Nephron (organoid): ENCODE measurements around the gene CD1E.
"Not testable (repeated sequence)": the region's sequence is repeated elsewhere in the genome, so short reads cannot be mapped to it uniquely, and the experiment has no call there.

Experiments used
- H3K27ac Mint-ChIP-seq, 3 experiments: 2 replicates each; pipeline ENCODE4 v1.8.0; 2020; ENCODE audit warnings: mixed read lengths in 3 of 3, mild to moderate bottlenecking in 2 of 3, moderate library complexity in 1 of 3
- H3K27me3 Mint-ChIP-seq: 2 replicates; pipeline ENCODE4 v1.8.0; 2021; ENCODE audit warnings: low read depth, mild to moderate bottlenecking, moderate library complexity, mixed read lengths
- H3K36me3 Mint-ChIP-seq: 2 replicates; pipeline ENCODE4 v1.8.0; 2020; ENCODE audit warnings: low read depth, mixed read lengths
- H3K4me1 Mint-ChIP-seq: 2 replicates; pipeline ENCODE4 v1.8.0; 2020; ENCODE audit warnings: mixed read lengths
- H3K4me3 Mint-ChIP-seq, 3 experiments: 2 replicates each; pipeline ENCODE4 v1.8.0; 2020; ENCODE audit warnings: mild to moderate bottlenecking in 3 of 3, mixed read lengths in 3 of 3, moderate library complexity in 2 of 3
- H3K9me3 Mint-ChIP-seq: 2 replicates; pipeline ENCODE4 v1.8.0; 2020; ENCODE audit warnings: mixed read lengths
- TF ChIP-seq, protein P1 (sequence below), 3 experiments: fragments of 200-600 bp; sonication (generic); IDR thresholded peaks; one replicate each; pipeline ENCODE4 v1.5.0; 2021; ENCODE audit warnings: antibody characterized with exemption in 3 of 3; ENCODE audit not compliant: unreplicated experiment in 3 of 3

The CD1E gene

DNA sequence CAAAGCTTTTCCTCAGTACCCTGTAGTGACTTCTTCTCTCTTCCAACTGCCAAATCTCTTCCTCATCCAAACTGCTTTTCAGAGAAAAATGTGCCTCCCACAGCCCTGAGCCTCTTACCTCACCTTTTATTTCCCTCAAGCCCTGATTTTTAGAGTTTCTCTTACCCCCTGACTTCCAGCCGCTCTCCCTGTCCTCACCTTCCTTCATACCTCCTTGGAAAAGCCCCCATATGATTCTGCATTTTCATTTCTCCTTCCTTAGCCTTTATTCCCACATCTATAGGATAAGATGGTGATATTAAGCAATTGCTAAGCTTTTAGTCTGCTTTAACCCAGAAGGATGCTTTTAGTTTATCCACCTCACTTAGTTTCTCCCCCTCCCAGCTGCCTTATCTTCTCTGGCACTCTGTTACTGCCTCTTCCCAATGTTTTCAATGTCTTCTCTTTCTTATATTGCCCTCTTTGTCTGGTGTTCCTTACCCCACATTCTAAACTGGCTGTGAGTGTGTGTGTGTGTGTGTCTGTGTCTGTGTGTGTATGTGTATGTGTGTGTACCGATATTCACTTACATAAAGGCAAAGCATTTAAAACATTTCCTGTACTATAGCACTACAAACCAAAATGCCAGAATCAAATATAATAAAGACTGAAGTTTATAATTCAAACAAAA lies 22.1 kb upstream of the CD1E start, which contains the start of gene CD1B:
TSS of gene CD1B (minus strand) at position 51 of the 670 bp plus-strand sequence. CDS start 108 bp downstream, outside the sequence.
- H3K27ac Mint-ChIP-seq = no peak within 1 kb of the TSS
- no peaks in the 10 kb centered on the region for H3K36me3 Mint-ChIP-seq
- H3K27me3 Mint-ChIP-seq = no peaks in the 10 kb centered on the region
- H3K4me1 Mint-ChIP-seq = no peaks in the 10 kb centered on the region
- TF ChIP-seq, protein P1, sequence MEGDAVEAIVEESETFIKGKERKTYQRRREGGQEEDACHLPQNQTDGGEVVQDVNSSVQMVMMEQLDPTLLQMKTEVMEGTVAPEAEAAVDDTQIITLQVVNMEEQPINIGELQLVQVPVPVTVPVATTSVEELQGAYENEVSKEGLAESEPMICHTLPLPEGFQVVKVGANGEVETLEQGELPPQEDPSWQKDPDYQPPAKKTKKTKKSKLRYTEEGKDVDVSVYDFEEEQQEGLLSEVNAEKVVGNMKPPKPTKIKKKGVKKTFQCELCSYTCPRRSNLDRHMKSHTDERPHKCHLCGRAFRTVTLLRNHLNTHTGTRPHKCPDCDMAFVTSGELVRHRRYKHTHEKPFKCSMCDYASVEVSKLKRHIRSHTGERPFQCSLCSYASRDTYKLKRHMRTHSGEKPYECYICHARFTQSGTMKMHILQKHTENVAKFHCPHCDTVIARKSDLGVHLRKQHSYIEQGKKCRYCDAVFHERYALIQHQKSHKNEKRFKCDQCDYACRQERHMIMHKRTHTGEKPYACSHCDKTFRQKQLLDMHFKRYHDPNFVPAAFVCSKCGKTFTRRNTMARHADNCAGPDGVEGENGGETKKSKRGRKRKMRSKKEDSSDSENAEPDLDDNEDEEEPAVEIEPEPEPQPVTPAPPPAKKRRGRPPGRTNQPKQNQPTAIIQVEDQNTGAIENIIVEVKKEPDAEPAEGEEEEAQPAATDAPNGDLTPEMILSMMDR (IDR thresholded peaks at IDR 0.05; ENCODE audit: unreplicated experiment in 3 of 3) = no peak
- no peak within 1 kb of the TSS for H3K4me3 Mint-ChIP-seq
- H3K9me3 Mint-ChIP-seq = no peaks in the 10 kb centered on the region

DNA sequence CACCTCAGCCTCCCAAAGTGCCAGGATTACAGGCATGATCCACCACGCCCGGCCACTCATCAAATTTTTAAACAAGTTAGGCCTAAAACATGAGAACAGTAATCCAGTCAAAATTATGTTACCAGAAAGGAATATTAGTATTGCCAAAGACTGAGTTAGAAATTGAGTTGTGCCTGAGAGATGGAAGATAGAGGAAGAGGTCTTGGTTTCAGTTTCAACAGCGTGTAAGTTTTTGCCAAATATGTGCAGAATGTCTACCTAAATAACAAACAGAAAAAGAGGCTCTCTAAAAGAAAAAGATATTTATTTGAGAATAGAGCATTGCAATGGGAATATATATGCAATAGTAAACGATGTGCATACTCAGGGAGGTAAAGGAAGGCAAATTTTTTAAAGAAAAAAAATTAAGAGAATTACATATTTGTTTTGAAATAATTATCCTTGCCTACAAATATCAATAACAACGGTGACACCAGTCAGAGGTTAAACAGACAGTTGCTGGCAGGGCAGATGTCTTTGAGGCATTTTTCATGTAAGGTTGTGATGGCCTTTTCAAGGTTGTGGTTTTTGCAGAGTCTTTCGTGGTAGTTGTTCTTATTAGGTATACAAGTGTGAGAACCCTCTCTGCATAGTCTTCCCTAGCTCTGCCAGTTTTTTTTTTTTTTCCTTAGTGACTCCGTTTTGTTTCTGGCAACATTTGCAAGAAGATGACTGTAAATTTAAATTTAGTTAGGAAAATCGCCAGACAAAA lies 20.1 kb upstream of the CD1E start:
- Mint-ChIP-seq H3K27ac (no peak overlapping the region), H3K27me3 (no peaks in the 10 kb centered on the region), H3K36me3 (no peaks in the 10 kb centered on the region), H3K4me1 (no peaks in the 10 kb centered on the region), H3K4me3 (no peak overlapping the region), H3K9me3 (no peaks in the 10 kb centered on the region)
- TF ChIP-seq, protein P1 (IDR thresholded peaks at IDR 0.05; ENCODE audit: unreplicated experiment in 3 of 3) = no peak

DNA sequence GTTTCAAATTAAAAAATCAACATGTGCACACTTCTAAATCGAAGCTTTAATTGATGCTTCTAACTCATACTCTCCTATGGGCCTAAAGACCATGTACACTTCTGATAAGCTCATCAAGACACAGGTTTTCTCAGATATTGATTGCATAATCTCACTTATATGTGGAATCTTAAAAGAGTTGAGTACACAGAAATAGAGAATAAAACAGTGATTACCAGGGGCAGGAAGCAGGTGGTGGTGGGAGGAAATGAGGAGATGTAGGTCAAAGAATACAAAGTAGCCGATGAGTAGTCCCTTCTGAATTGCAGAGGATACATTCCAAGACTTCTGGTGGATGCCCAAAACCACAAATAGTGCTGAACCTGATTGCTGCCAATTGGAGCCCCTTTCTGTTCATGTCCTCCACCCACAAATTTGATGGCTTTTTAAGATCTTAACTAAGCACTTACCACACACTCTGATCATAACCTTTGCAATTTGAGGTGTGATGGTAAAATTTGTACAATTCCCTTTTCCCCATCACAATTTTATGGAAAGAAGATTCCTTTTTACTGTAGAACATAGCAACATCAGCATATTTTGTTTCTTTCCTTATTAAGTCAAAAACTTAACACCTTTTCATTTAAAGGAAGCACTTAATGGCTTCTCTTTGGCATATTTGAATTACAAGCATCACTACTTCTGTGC lies 19.0 kb upstream of the CD1E start:
- no peaks in the 10 kb centered on the region for H3K36me3 Mint-ChIP-seq
- no peak overlapping the region for H3K27ac Mint-ChIP-seq
- no peak overlapping the region for H3K4me3 Mint-ChIP-seq
- H3K27me3 Mint-ChIP-seq = no peaks in the 10 kb centered on the region
- H3K4me1 Mint-ChIP-seq = no peaks in the 10 kb centered on the region
- H3K9me3 Mint-ChIP-seq = no peaks in the 10 kb centered on the region
- TF ChIP-seq, protein P1 (IDR thresholded peaks at IDR 0.05; ENCODE audit: unreplicated experiment in 3 of 3) = no peak

DNA sequence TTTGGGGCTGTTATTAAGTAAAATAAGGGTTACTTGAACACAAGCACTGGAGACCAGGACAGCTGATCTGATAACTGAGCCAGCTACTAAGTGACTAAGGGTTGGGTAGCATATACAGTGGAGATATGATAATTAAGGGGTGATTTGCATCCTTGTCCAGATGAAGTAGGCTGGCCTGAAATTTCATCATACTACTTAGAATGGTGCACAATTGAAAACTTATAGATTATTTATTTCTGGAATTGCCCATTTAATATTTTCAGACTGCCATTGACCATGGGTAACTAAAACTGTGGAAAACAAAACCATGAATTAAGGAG lies 18.5 kb upstream of the CD1E start:
- no peaks in the 10 kb centered on the region for H3K4me1 Mint-ChIP-seq
- H3K27me3 Mint-ChIP-seq = no peaks in the 10 kb centered on the region
- H3K36me3 Mint-ChIP-seq = no peaks in the 10 kb centered on the region
- no peak overlapping the region for H3K4me3 Mint-ChIP-seq
- TF ChIP-seq, protein P1 (IDR thresholded peaks at IDR 0.05; ENCODE audit: unreplicated experiment in 3 of 3) = no peak
- peaks cover 1% of the 10 kb centered on the region for H3K9me3 Mint-ChIP-seq
- no peak overlapping the region for H3K27ac Mint-ChIP-seq

DNA sequence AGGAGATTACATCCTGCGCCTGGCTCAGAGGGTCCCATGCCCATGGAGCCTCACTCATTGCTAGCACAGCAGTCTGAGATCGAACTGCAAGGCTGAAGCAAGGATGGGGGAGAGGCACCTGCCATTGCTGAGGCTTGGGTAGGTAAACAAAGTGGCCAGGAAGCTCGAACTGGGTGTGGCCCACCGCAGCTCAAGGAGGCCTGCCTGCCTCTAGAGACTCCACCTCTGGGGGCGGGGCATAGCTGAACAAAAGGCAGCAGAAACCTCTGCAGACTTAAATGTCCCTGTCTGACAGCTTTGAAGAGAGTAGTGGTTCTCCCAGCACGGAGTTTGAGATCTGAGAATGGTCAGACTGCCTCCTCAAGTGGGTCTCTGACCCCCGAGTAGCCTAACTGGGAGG lies 17.3 kb upstream of the CD1E start:
- not testable (repeated sequence) for H3K4me1 Mint-ChIP-seq, H3K4me3 Mint-ChIP-seq, H3K27ac Mint-ChIP-seq, H3K36me3 Mint-ChIP-seq, H3K9me3 Mint-ChIP-seq, H3K27me3 Mint-ChIP-seq

DNA sequence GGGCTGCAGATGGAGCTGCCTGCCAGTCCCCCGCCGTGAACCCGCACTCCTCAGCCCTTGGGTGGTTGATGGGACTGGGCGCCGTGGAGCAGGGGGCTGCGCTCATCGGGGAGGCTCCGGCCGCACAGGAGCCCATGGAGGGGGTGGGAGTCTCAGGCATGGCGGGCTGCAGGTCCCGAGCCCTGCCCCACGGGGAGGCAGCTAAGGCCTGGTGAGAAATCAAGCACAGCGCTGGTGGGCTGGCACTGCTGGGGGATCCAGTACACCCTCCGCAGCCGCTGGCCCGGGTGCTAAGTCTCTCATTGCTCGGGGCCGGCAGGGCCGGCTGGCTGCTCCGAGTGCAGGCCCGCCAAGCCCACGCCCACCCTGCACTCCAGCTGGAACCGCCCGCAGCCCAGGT lies 4.7 kb upstream of the CD1E start:
- not testable (repeated sequence) for H3K27ac Mint-ChIP-seq, H3K9me3 Mint-ChIP-seq, H3K36me3 Mint-ChIP-seq, H3K27me3 Mint-ChIP-seq, H3K4me1 Mint-ChIP-seq, H3K4me3 Mint-ChIP-seq
